Measurements from ENCODE around the gene RTN4IP1. TPM values are rescaled to one million over a fixed set of nuclear protein-coding genes. Genes with fewer than 3 reads are reported as not detected.

The RTN4IP1 gene
- total and polyA plus RNA-seq, 8 donors = 1.5 to 3.7 (median 2.1) TPM

DNA sequence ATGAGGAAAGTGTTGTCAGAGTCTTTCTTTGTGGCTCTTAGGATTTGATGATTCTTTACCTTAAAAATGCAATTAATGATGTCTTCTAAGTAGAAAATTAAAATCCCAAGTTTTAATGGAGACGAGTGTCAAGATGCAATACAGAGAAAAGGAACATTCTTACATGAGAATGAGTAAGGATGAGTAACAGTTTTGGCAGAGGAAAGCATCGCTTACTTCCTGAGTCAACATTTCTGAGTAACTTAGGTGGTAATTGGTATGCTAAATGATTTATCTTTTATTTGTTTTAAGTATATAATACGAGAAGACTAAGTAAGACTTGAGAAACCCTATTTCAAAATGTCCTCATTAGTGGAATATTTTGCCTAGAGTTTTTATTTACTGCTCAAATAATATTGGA is 101.3 kb downstream of the RTN4IP1 start:
- Histone ChIP-seq H3K4me3 (no peak overlapping the region), H3K9me3 (no peaks in the 10 kb centered on the region), H3K27me3 (no peaks in the 10 kb centered on the region), H3K4me1 (peaks cover 0 to 3% (median 3%) of the 10 kb centered on the region in 3 donors), H3K36me3 (no peaks in the 10 kb centered on the region), H3K27ac (no peak overlapping the region)
- FAIRE-seq = no peak
- ATAC-seq = no peak
- 63 to 83% methylated on average over 3 of the region's 3 CpGs for WGBS, 2 donors
- TF ChIP-seq, protein P1, sequence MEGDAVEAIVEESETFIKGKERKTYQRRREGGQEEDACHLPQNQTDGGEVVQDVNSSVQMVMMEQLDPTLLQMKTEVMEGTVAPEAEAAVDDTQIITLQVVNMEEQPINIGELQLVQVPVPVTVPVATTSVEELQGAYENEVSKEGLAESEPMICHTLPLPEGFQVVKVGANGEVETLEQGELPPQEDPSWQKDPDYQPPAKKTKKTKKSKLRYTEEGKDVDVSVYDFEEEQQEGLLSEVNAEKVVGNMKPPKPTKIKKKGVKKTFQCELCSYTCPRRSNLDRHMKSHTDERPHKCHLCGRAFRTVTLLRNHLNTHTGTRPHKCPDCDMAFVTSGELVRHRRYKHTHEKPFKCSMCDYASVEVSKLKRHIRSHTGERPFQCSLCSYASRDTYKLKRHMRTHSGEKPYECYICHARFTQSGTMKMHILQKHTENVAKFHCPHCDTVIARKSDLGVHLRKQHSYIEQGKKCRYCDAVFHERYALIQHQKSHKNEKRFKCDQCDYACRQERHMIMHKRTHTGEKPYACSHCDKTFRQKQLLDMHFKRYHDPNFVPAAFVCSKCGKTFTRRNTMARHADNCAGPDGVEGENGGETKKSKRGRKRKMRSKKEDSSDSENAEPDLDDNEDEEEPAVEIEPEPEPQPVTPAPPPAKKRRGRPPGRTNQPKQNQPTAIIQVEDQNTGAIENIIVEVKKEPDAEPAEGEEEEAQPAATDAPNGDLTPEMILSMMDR (IDR thresholded peaks at IDR 0.05) = no peak
- no peak for DNase-seq
- intact Hi-C loops (cut with DNase I) = no loop called here

DNA sequence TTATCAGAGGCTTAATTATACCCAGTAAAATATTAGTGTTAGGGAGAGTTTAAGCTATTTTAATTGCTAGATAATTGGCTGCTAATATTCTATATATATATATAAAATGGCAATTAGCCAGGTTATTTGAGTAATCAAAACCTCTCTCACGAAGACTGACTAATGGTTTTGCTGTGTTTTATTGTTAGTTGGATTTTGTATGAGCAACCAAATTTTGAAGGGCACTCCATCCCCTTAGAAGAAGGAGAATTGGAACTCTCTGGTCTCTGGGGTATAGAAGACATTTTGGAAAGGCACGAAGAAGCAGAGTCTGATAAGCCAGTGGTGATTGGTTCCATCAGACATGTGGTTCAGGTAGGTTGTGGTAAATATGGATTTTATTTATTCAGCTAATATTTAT is 102.2 kb downstream of the RTN4IP1 start:
- ATAC-seq (no peak), FAIRE-seq (no peak), DNase-seq (no peak)
- no peaks in the 10 kb centered on the region for H3K36me3 ChIP-seq
- no peak overlapping the region for H3K27ac ChIP-seq
- TF ChIP-seq, protein P1 (IDR thresholded peaks at IDR 0.05) = no peak
- intact Hi-C loops (cut with DNase I) = no loop called here
- 89 to 96% methylated on average over 2 of the region's 2 CpGs for WGBS, 2 donors
- H3K27me3 ChIP-seq = no peaks in the 10 kb centered on the region
- peaks cover 0 to 3% (median 3%) of the 10 kb centered on the region in 3 donors for H3K4me1 ChIP-seq
- no peak overlapping the region for H3K4me3 ChIP-seq
- no peaks in the 10 kb centered on the region for H3K9me3 ChIP-seq

DNA sequence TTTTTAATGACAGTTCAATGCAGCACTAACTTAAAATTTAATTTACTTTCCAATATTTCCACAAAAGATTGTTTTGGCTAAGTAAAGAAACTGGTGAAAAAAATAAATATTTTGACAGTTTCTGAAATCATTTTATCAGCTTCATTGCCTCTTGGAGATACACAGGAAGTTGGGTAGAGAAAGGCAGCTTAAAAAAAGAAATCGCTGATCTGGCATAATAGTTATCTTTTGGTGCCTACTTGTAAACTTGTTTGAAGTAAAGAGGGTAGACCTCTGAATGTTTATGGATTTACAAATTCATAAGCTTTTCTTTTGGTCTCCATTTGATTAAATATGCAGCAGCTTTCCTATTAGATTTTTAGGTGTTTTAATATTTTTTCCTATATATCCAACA is 103.4 kb downstream of the RTN4IP1 start:
- TF ChIP-seq, protein P1 (IDR thresholded peaks at IDR 0.05) = no peak
- Histone ChIP-seq H3K4me3 (no peak overlapping the region), H3K36me3 (peaks cover 0 to 2% (median 0%) of the 10 kb centered on the region in 3 donors), H3K27me3 (no peaks in the 10 kb centered on the region), H3K9me3 (no peaks in the 10 kb centered on the region), H3K27ac (no peak overlapping the region), H3K4me1 (peaks cover 0 to 3% (median 3%) of the 10 kb centered on the region in 3 donors)
- DNase-seq (no peak), FAIRE-seq (peak; percentile 13), ATAC-seq (no peak)
- WGBS, 2 donors = 78% methylated on average over 1 of the region's 1 CpG
- intact Hi-C loops (cut with DNase I) = no loop called here

DNA sequence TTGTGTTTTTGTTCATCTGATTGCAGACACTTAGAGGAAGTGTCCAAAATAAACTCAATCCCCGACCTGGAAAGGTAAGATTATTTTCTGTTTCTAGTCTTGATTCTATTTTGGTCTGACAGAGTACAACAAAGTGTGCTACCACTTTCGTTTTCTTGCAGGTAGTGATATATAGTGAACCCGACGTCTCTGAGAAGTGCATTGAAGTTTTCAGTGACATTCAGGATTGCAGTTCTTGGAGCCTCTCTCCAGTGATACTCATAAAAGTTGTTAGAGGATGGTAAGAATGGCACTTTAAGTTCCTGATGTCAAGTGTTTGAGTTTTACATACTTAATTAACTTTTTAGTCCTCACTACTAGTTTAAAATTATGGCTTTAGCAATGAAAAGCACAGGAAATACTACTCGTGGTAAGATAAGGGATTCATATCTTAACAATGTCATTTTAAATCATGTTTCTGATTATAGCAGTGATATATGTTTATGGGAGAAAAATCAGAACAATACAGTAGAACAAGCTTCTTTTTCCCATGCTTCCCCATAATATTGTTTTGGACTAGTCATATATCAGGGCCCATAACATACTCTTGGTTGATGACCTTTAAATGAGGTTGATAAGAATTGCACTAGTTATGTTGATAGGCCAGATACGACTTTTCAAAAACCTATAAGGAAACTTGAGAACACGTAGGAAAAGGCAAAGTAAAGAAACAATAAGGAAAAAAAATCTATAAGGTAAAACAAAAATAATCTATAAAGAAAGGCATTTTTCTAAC is 104.0 kb downstream of the RTN4IP1 start:
- FAIRE-seq (no peak), DNase-seq (no peak), ATAC-seq (peak in 3 of 4 donors; percentile 48 to 72 (median 54))
- Histone ChIP-seq H3K4me3 (peak overlapping the region in 1 of 4 donors; percentile 13), H3K9me3 (no peaks in the 10 kb centered on the region), H3K27ac (no peak overlapping the region), H3K27me3 (no peaks in the 10 kb centered on the region), H3K36me3 (peaks cover 0 to 8% (median 0%) of the 10 kb centered on the region in 3 donors), H3K4me1 (peaks cover 0 to 3% (median 3%) of the 10 kb centered on the region in 3 donors)
- TF ChIP-seq, protein P1 (IDR thresholded peaks at IDR 0.05) = no peak
- 30 to 33% methylated on average over 7 of the region's 7 CpGs for WGBS, 2 donors
- intact Hi-C loops (cut with DNase I) = no loop called here

Measured in pancreas (tissue), 10 donors.